H1 (cell line): Measurements from ENCODE around the gene GNA12. TPM values are rescaled to one million over a fixed set of nuclear protein-coding genes. Genes with fewer than 3 reads are reported as not detected.

ENCODE experiments used
- CTCF ChIA-PET: fragments of 300-600 bp; sonication (Branson Sonifier 250); formaldehyde crosslinking; loops from one replicate; lab custom pipeline; 2021; ENCODE audit not compliant: partially characterized antibody; lab: Charles Lee
- POLR2A ChIA-PET: fragments of 300-600 bp; sonication (Branson Sonifier 250); formaldehyde crosslinking; loops from one replicate; lab custom pipeline; 2021; ENCODE audit warnings: inconsistent platforms; ENCODE audit not compliant: partially characterized antibody; lab: Charles Lee
- DNase-seq, 2 experiments: peaks; one replicate each; pipeline versions ENCODE4 v3.0.0 to v3.0.0-alpha.2; 2010 to 2022; ENCODE audit warnings: low spot score in 2 of 2, low read depth in 1 of 2, mixed read lengths in 1 of 2
- FAIRE-seq: peaks from 2 replicates; lab custom pipeline; 2011; peaks lifted over from hg19 to GRCh38; lab: Jason Lieb, UNC
- H2AFZ ChIP-seq: 2 replicates; pipeline ENCODE4 v1.8.1; 2012; ENCODE audit warnings: low read length, inconsistent platforms
- H2AK5ac ChIP-seq: 2 replicates; pipeline ENCODE4 v1.6.1; 2013; ENCODE audit warnings: low read depth, low read length
- H2BK120ac ChIP-seq: replicated peaks from 2 replicates; pipeline ENCODE3; 2013; ENCODE audit warnings: low read depth, low read length, inconsistent platforms
- H2BK12ac ChIP-seq: 2 replicates; pipeline ENCODE4 v1.6.1; 2013; ENCODE audit warnings: low read depth, low read length
- H2BK15ac ChIP-seq: 2 replicates; pipeline ENCODE4 v1.6.1; 2013; ENCODE audit warnings: low read length
- H2BK20ac ChIP-seq: 2 replicates; pipeline ENCODE4 v1.6.1; 2013; ENCODE audit warnings: low read length
- H2BK5ac ChIP-seq: 2 replicates; pipeline ENCODE4 v1.6.1; 2013; ENCODE audit warnings: low read depth, low read length
- H3K14ac ChIP-seq: 2 replicates; pipeline ENCODE4 v1.6.1; 2013; ENCODE audit warnings: inconsistent platforms; ENCODE audit not compliant: insufficient read length
- H3K18ac ChIP-seq: 2 replicates; pipeline ENCODE4 v1.6.1; 2013; ENCODE audit warnings: low read length; ENCODE audit errors: extremely low read depth
- H3K23ac ChIP-seq: 2 replicates; pipeline ENCODE4 v1.6.1; 2013; ENCODE audit warnings: inconsistent platforms; ENCODE audit not compliant: insufficient read length
- H3K23me2 ChIP-seq: 2 replicates; pipeline ENCODE4 v1.6.1; 2013; ENCODE audit warnings: low read depth, low read length
- H3K27ac ChIP-seq: 2 replicates; pipeline ENCODE4 v1.6.1; 2011; ENCODE audit warnings: low read depth, low read length, inconsistent platforms
- H3K27me3 ChIP-seq, 4 experiments: replicated peaks in 1 of 4; 1 replicate in 1 of 4; 2 replicates in 3 of 4; pipeline versions ENCODE4 v1.6.1 to v1.8.1; 2011 to 2013; ENCODE audit warnings: low read length in 3 of 4, mild to moderate bottlenecking in 3 of 4, inconsistent platforms in 2 of 4, mixed read lengths in 2 of 4, moderate library complexity in 1 of 4; ENCODE audit not compliant: control insufficient read depth in 3 of 4, insufficient read depth in 3 of 4; ENCODE audit errors: extremely low read depth in 1 of 4
- H3K36me3 ChIP-seq, 4 experiments: 2 replicates each; pipeline versions ENCODE4 v1.6.1 to v1.8.1; 2011 to 2013; ENCODE audit warnings: mild to moderate bottlenecking in 4 of 4, low read length in 3 of 4, moderate library complexity in 2 of 4, control low read depth in 1 of 4, inconsistent platforms in 1 of 4; ENCODE audit not compliant: insufficient read depth in 4 of 4, control insufficient read depth in 2 of 4
- H3K4ac ChIP-seq: replicated peaks from 2 replicates; pipeline ENCODE3; 2013; ENCODE audit warnings: low read length, low read depth, mixed read lengths, inconsistent platforms; ENCODE audit not compliant: insufficient read length
- H3K4me1 ChIP-seq, 4 experiments: replicated peaks in 1 of 4; 1 replicate in 1 of 4; 2 replicates in 3 of 4; pipeline versions ENCODE4 v1.6.1 to v1.8.1; 2011 to 2013; ENCODE audit warnings: low read length in 3 of 4, inconsistent platforms in 2 of 4, mixed read lengths in 1 of 4; ENCODE audit not compliant: insufficient read depth in 4 of 4, control insufficient read depth in 3 of 4
- H3K4me2 ChIP-seq, 2 experiments: 2 replicates each; pipeline versions ENCODE4 v1.6.1 to v1.8.1; 2011 to 2013; ENCODE audit warnings: low read depth in 2 of 2, low read length in 2 of 2, control low read depth in 1 of 2, inconsistent platforms in 1 of 2, mild to moderate bottlenecking in 1 of 2; ENCODE audit not compliant: insufficient read depth in 1 of 2
- H3K4me3 ChIP-seq, 4 experiments: fragments of 200-600, 300-600 bp in 1 of 4; sonication (generic), shearing (Covaris generic), sonication (Bioruptor Twin) in 1 of 4; 2 replicates each; pipeline versions ENCODE4 v1.5.1 to v1.8.1; 2011 to 2016; ENCODE audit warnings: low read length in 4 of 4, low read depth in 3 of 4, control low read depth in 2 of 4, inconsistent platforms in 2 of 4, mild to moderate bottlenecking in 2 of 4, mixed read lengths in 1 of 4, moderate library complexity in 1 of 4; ENCODE audit not compliant: insufficient read depth in 2 of 4; ENCODE audit errors: extremely low read depth in 1 of 4
- H3K56ac ChIP-seq: replicated peaks from 2 replicates; pipeline ENCODE3; 2013; ENCODE audit warnings: low read depth, mild to moderate bottlenecking, mixed read lengths, low read length, inconsistent platforms; ENCODE audit not compliant: insufficient read length
- H3K79me1 ChIP-seq: 2 replicates; pipeline ENCODE4 v1.6.1; 2013; ENCODE audit warnings: low read depth, low read length, control low read depth
- H3K79me2 ChIP-seq, 2 experiments: 2 replicates each; pipeline versions ENCODE4 v1.6.1 to v1.8.1; 2012 to 2013; ENCODE audit warnings: low read length in 2 of 2, mild to moderate bottlenecking in 2 of 2, inconsistent platforms in 1 of 2; ENCODE audit not compliant: insufficient read depth in 2 of 2, control insufficient read depth in 1 of 2
- H3K9ac ChIP-seq, 4 experiments: replicated peaks in 1 of 4; 1 replicate in 1 of 4; 2 replicates in 3 of 4; pipeline versions ENCODE4 v1.6.1 to v1.8.1; 2011 to 2013; ENCODE audit warnings: low read depth in 3 of 4, low read length in 3 of 4, control low read depth in 2 of 4, mild to moderate bottlenecking in 2 of 4, moderate library complexity in 2 of 4, inconsistent platforms in 1 of 4; ENCODE audit errors: extremely low read depth in 1 of 4
- H3K9me3 ChIP-seq, 2 experiments: 2 replicates each; pipeline versions ENCODE4 v1.6.1 to v1.8.1; 2012 to 2013; ENCODE audit warnings: mild to moderate bottlenecking in 2 of 2, moderate library complexity in 2 of 2, control low read depth in 1 of 2, inconsistent platforms in 1 of 2, low read depth in 1 of 2, low read length in 1 of 2, mixed read lengths in 1 of 2; ENCODE audit not compliant: insufficient read depth in 2 of 2
- H4K20me1 ChIP-seq, 2 experiments: replicated peaks in 1 of 2; 2 replicates each; pipeline versions ENCODE3 to v1.8.1; 2011 to 2013; ENCODE audit warnings: inconsistent platforms in 2 of 2, low read length in 2 of 2, mild to moderate bottlenecking in 1 of 2; ENCODE audit not compliant: insufficient read depth in 2 of 2, control insufficient read depth in 1 of 2
- H4K5ac ChIP-seq: 2 replicates; pipeline ENCODE4 v1.6.1; 2013; ENCODE audit warnings: low read length, low read depth, mixed read lengths, inconsistent platforms; ENCODE audit not compliant: insufficient read length
- H4K8ac ChIP-seq: 2 replicates; pipeline ENCODE4 v1.8.0; 2013; ENCODE audit warnings: mild to moderate bottlenecking, moderate library complexity, low read length, inconsistent platforms; ENCODE audit not compliant: insufficient read depth; ENCODE audit errors: extremely low read depth
- H4K91ac ChIP-seq: replicated peaks from 2 replicates; pipeline ENCODE3; 2013; ENCODE audit warnings: low read length, mixed read lengths, inconsistent platforms; ENCODE audit not compliant: insufficient read length
- CEBPB ChIP-seq: IDR thresholded peaks from 2 replicates; pipeline ENCODE4 v1.6.1; 2012; ENCODE audit warnings: low read depth, low read length
- EGR1 ChIP-seq: IDR thresholded peaks from 2 replicates; pipeline ENCODE4 v1.6.1; 2011; ENCODE audit warnings: low read depth, low read length, borderline replicate concordance
- GTF2F1 ChIP-seq: IDR thresholded peaks from 2 replicates; pipeline ENCODE4 v1.6.1; 2012; ENCODE audit warnings: low read depth, low read length, improper control_type of control experiment, borderline replicate concordance
- HDAC2 ChIP-seq, 2 experiments: fragments of 300-600 bp in 1 of 2; sonication (generic) in 1 of 2; IDR thresholded peaks; 2 replicates each; pipeline ENCODE4 v1.6.1; 2011 to 2012; ENCODE audit warnings: low read depth in 2 of 2, low read length in 2 of 2, mild to moderate bottlenecking in 2 of 2, moderate library complexity in 2 of 2, borderline replicate concordance in 1 of 2, inconsistent platforms in 1 of 2
- KDM1A ChIP-seq: fragments of 200-600, 300-600 bp; sonication (generic); IDR thresholded peaks from 2 replicates; pipeline ENCODE4 v1.7.1; 2016; ENCODE audit warnings: mild to moderate bottlenecking, low read length, borderline replicate concordance
- KDM4A ChIP-seq: IDR thresholded peaks from one replicate; pipeline ENCODE4 v1.7.1; 2012; ENCODE audit warnings: low read depth, mild to moderate bottlenecking, moderate library complexity, low read length, inconsistent platforms; ENCODE audit not compliant: severe bottlenecking
- WGBS, 2 experiments: shearing (Covaris generic) in 1 of 2; methylation state at CpG; one replicate each; pipeline versions ENCODE4 v1.1.6 to v1.1.7; 2013 to 2015; ENCODE audit warnings: low lambda C conversion rate in 2 of 2, mixed read lengths in 2 of 2, inconsistent platforms in 1 of 2, low coverage in 1 of 2, missing lambda C conversion rate in 1 of 2; ENCODE audit not compliant: insufficient replicate concordance in 2 of 2, insufficient coverage in 1 of 2, insufficient read length in 1 of 2; ENCODE audit errors: extremely low coverage in 1 of 2, missing lambda C conversion rate in 1 of 2; 5-methylcytosine and 5-hydroxymethylcytosine counted together
- polyA plus RNA-seq, 7 experiments: library from polyadenylated mRNA; depleted of rRNA in 3 of 7; stranded (reverse) in 5 of 7; unstranded in 2 of 7; fragments of >200 nt in 5 of 7; fragments of 200-250 nt in 2 of 7; gene quantifications; 1 replicate in 5 of 7; 2 replicates in 1 of 7; 4 replicates in 1 of 7; pipeline versions ENCODE4 v1.2.1 to v1.2.3, GENCODE V29; 2011 to 2013; ENCODE audit warnings: missing spikeins in 2 of 7, mixed read lengths in 2 of 7
- total RNA-seq: library from RNA; stranded (reverse); fragmentation: NEBNext Ultra II Directional; extraction: Animal tissue kit (Norgen Biotek cat#: 25700); gene quantifications from 2 replicates; pipeline ENCODE4 v1.2.1, GENCODE V29; 2021

Gene GNA12
- total and polyA plus RNA-seq, 2 of the 8 experiments (the other 6 are each of a cell fraction or from before 2014, with no cell fraction given) = 96.5 to 109 TPM

GRCh38 chr7:2701424-2701823 is 142.7 kb downstream of the GNA12 start:
- CTCF ChIA-PET = interaction anchor here (1.2 to 8.0 kb wide), 9 partner anchors 8 to 63 kb away, joined by 3 to 40 read pairs (median 17); no protein-coding TSS in a partner anchor
- no peak overlapping the region for H4K5ac ChIP-seq
- H3K4me1 ChIP-seq = no peaks in the 10 kb centered on the region; a peak in 2 of 7 replicates
- H3K9ac ChIP-seq = no peak overlapping the region
- no peak overlapping the region for H3K4me3 ChIP-seq
- POLR2A ChIA-PET = interaction anchor here (0.8 to 1.6 kb wide), 5 partner anchors 9 to 249 kb away, joined by 3 to 5 read pairs (median 4); no protein-coding TSS in a partner anchor
- TF ChIP-seq KDM4A = no peak
- TF ChIP-seq EGR1 = no peak
- TF ChIP-seq KDM1A = no peak
- TF ChIP-seq HDAC2 (IDR thresholded peaks at IDR 0.05; ENCODE audit: borderline replicate concordance in 1 of 2, low read depth in 2 of 2, low read length in 2 of 2) = no peak
- no peak for TF ChIP-seq GTF2F1
- TF ChIP-seq CEBPB = no peak
- H3K14ac ChIP-seq = no peak overlapping the region
- no peak overlapping the region for H3K23ac ChIP-seq
- no peaks in the 10 kb centered on the region for H3K9me3 ChIP-seq
- H4K8ac ChIP-seq = no peak overlapping the region
- no peak for DNase-seq
- H2BK12ac ChIP-seq = no peak overlapping the region
- H3K56ac ChIP-seq = no peak overlapping the region
- no peaks in the 10 kb centered on the region for H4K20me1 ChIP-seq
- WGBS, 2 experiments = 94% methylated on average over 17 of the region's 17 CpGs; no CpG with 5 or more reads in 1 of the 2 experiments
- peak overlapping the region; percentile 60; the same call in 1 of the 2 replicates for H2BK5ac ChIP-seq
- no peak overlapping the region for H2BK20ac ChIP-seq
- H3K4ac ChIP-seq = no peak overlapping the region
- H3K4me2 ChIP-seq = no peak overlapping the region
- no peak overlapping the region for H3K18ac ChIP-seq
- H3K27ac ChIP-seq = no peak overlapping the region; the same call in 1 of the 2 replicates
- no peak overlapping the region for H2BK120ac ChIP-seq
- no peaks in the 10 kb centered on the region for H3K79me2 ChIP-seq
- no peaks in the 10 kb centered on the region for H3K36me3 ChIP-seq
- no peaks in the 10 kb centered on the region for H3K27me3 ChIP-seq
- no peak for FAIRE-seq
- no peak overlapping the region for H4K91ac ChIP-seq
- no peak overlapping the region for H2BK15ac ChIP-seq
- H2AFZ ChIP-seq = no peak overlapping the region
- no peaks in the 10 kb centered on the region for H3K23me2 ChIP-seq
- no peaks in the 10 kb centered on the region for H3K79me1 ChIP-seq
- H2AK5ac ChIP-seq = no peak overlapping the region
